Ovary (tissue), 3 donors: ENCODE results near the gene GRXCR1.

Experiments
- CTCF ChIP-seq, 3 donors: fragments of 450-650 bp in 2 of 3; fragments of 200-600 bp in 1 of 3; IDR thresholded peaks; one replicate each; pipeline versions ENCODE4 v1.5.1 to v1.8.0; 2016 to 2022; ENCODE audit warnings: antibody characterized with exemption in 3 of 3, mild to moderate bottlenecking in 1 of 3
- EP300 ChIP-seq: sonication (generic); formaldehyde crosslinking; IDR thresholded peaks from one replicate; pipeline ENCODE4 v1.6.1; 2017; ENCODE audit warnings: antibody characterized with exemption
- POLR2A ChIP-seq: fragments of 450-650 bp; IDR thresholded peaks from one replicate; pipeline ENCODE4 v1.6.1; 2017; ENCODE audit warnings: antibody characterized with exemption, mild to moderate bottlenecking, moderate library complexity
- donor health status: DM: no; HTN: no; CAD: no.

GRCh38 chr4:42928582-42928981, 36.1 kb downstream of the GRXCR1 start:
- TF ChIP-seq CTCF (IDR thresholded peaks at IDR 0.05) (no peak), POLR2A (no peak), EP300 (no peak)
